Measurements from ENCODE around the gene CACNG3. TPM values are rescaled to one million over a fixed set of nuclear protein-coding genes. Genes with fewer than 3 reads are reported as not detected.
"Not testable (repeated sequence)": the region's sequence is repeated elsewhere in the genome, so short reads cannot be mapped to it uniquely, and the experiment has no call there.

Gene CACNG3
- total RNA-seq, 1 donor from 2014 or later: not detected

DNA sequence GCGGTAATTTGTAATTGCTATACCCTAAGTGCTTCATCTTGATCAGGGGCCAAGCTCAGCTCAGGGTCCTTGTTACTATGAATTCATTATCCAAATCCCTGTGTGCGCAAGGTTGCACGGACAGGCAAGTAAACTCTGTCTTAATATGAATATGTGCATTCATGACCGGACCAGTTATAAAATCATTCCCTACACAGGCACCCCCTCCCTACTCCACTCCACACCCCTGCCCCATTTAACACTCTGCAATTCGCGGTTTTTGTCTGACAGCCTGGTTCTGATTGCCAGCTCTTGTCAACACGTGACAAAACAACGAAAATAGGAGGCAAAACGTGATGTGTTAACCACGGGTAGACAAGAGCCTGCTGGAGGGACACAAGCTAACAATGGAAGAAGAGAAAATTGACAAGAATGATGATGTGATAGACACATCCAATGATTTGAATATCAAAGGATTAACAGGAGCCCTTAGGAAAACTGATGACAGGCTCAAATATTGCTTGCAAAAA lies 76.5 kb downstream of the CACNG3 start:
- FAIRE-seq (no peak), DNase-seq (ENCODE audit: low read depth) (no peak)
- TF ChIP-seq, protein P1, sequence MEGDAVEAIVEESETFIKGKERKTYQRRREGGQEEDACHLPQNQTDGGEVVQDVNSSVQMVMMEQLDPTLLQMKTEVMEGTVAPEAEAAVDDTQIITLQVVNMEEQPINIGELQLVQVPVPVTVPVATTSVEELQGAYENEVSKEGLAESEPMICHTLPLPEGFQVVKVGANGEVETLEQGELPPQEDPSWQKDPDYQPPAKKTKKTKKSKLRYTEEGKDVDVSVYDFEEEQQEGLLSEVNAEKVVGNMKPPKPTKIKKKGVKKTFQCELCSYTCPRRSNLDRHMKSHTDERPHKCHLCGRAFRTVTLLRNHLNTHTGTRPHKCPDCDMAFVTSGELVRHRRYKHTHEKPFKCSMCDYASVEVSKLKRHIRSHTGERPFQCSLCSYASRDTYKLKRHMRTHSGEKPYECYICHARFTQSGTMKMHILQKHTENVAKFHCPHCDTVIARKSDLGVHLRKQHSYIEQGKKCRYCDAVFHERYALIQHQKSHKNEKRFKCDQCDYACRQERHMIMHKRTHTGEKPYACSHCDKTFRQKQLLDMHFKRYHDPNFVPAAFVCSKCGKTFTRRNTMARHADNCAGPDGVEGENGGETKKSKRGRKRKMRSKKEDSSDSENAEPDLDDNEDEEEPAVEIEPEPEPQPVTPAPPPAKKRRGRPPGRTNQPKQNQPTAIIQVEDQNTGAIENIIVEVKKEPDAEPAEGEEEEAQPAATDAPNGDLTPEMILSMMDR (IDR thresholded peaks at IDR 0.05; ENCODE audit: insufficient read depth, low read length, severe bottlenecking): no peak
- Histone ChIP-seq H3K36me3 (ENCODE audit: control insufficient read depth, insufficient read depth, low read length) (no peaks in the 10 kb centered on the region), H3K4me3 (ENCODE audit: low read depth, low read length) (no peak overlapping the region), H3K27me3 (ENCODE audit: control insufficient read depth, insufficient read depth, low read length) (no peaks in the 10 kb centered on the region)

DNA sequence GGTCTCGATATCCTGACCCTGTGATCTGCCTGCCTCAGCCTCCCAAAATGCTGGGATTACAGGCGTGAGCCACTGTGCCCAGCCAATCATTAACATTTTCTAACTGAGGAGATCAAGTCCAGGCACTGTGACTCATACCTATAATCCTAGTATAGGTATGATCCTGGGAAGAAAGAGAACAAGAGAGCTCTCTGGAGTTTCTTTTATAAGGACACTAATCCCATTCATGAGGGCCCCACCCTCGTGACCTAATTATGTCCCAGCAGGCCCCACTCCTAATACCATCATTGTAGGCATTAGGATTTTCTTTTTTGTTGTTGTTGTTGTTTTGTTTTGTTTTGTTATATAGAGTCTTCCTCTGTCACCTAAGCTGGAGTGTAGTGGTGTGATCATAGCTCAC lies 80.4 kb downstream of the CACNG3 start:
- TF ChIP-seq, protein P1 (IDR thresholded peaks at IDR 0.05; ENCODE audit: insufficient read depth, low read length, severe bottlenecking): no peak
- no peaks in the 10 kb centered on the region for H3K27me3 ChIP-seq (ENCODE audit: control insufficient read depth, insufficient read depth, low read length)
- H3K36me3 ChIP-seq (ENCODE audit: control insufficient read depth, insufficient read depth, low read length): no peaks in the 10 kb centered on the region
- DNase-seq (ENCODE audit: low read depth) (no peak), FAIRE-seq (no peak)
- H3K4me3 ChIP-seq (ENCODE audit: low read depth, low read length): no peak overlapping the region

DNA sequence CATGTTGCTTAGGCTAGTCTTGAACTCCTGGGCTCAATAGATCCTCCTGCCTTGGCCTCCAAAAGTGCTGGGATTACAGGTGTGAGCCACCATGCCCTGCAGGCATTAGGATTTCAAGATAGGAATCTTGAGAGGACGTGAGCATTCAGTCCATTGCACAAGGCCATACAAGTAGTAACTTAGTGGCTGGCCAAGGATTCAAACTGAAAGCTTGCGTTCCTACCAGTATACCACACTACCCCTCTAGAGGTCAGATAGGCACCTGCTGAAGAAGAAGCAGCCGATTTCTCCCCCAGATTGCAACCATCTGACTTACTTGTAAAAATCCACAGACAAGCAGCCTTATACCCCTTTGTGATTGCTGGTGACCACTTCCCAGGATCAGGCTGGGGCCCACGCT lies 80.9 kb downstream of the CACNG3 start:
- no peak for FAIRE-seq
- H3K4me3 ChIP-seq (ENCODE audit: low read depth, low read length): no peak overlapping the region

DNA sequence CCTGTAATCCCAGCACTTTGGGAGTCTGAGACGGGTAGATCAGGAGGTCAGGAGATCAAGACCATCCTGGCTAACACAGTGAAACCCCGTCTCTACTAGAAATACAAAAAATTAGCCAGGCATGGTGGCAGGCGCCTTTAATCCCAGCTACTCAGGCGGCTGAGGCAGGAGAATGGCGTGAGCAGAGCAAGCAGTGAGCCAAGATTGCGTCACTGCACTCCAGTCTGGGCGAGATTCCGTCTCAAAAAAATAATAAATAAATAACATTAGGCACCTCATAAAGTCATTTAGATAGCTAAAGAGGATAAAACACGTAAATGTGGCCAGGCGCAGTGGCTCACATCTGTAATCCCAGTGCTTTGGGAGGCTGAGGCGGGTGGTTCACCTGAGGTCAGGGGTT lies 87.7 kb downstream of the CACNG3 start:
- not testable (repeated sequence) for DNase-seq (ENCODE audit: low read depth); H3K4me3 ChIP-seq (ENCODE audit: low read depth, low read length); H3K36me3 ChIP-seq (ENCODE audit: control insufficient read depth, insufficient read depth, low read length); H3K27me3 ChIP-seq (ENCODE audit: control insufficient read depth, insufficient read depth, low read length); FAIRE-seq

More for the DNA sequence above, 80.9 kb downstream of the CACNG3 start:
- no peaks in the 10 kb centered on the region for H3K36me3 ChIP-seq (ENCODE audit: control insufficient read depth, insufficient read depth, low read length)
- TF ChIP-seq, protein P1 (IDR thresholded peaks at IDR 0.05; ENCODE audit: insufficient read depth, low read length, severe bottlenecking): no peak
- DNase-seq (ENCODE audit: low read depth): no peak
- no peaks in the 10 kb centered on the region for H3K27me3 ChIP-seq (ENCODE audit: control insufficient read depth, insufficient read depth, low read length)

DNA sequence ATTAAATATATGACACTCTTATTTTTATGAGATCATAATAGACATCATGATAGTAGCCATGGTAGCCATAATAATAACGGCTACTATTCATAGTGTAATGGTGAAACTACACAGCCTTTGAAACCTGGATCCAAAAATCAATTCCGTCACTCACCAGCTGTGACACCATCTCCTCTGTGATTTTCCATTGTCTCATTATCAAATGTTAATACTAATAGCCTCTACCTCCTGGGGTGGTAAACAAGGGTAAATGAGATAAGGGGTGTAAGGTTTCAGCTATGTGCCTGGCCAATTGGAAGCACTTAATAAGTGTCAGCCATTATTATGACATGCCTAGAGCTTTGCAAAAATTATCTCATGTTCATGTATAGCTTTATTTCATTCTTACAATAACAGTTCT lies 88.6 kb downstream of the CACNG3 start:
- FAIRE-seq: no peak
- no peaks in the 10 kb centered on the region for H3K36me3 ChIP-seq (ENCODE audit: control insufficient read depth, insufficient read depth, low read length)
- TF ChIP-seq, protein P1 (IDR thresholded peaks at IDR 0.05; ENCODE audit: insufficient read depth, low read length, severe bottlenecking): no peak
- DNase-seq (ENCODE audit: low read depth): no peak
- H3K27me3 ChIP-seq (ENCODE audit: control insufficient read depth, insufficient read depth, low read length): no peaks in the 10 kb centered on the region
- no peak overlapping the region for H3K4me3 ChIP-seq (ENCODE audit: low read depth, low read length)

DNA sequence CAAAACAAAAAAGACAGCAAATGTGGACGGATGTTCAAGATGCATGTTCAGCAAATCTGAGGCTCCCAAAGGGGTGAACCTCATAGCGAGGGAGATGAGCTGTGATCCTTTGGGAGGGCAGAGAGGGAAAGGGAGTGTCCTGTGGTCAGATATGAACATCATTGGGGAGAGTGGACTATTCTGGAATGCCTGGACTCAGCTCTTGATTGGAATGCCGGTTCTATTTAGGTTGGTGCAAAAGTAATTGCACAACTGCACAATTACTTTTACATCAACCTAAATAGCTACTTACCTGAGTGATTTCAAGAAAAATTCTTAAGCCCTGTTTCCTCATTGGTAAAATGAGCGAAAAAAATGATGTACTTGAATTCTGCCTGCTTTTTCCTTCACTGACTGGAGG lies 89.6 kb downstream of the CACNG3 start:
- TF ChIP-seq, protein P1 (IDR thresholded peaks at IDR 0.05; ENCODE audit: insufficient read depth, low read length, severe bottlenecking): no peak
- no peak for DNase-seq (ENCODE audit: low read depth)
- H3K36me3 ChIP-seq (ENCODE audit: control insufficient read depth, insufficient read depth, low read length): no peaks in the 10 kb centered on the region
- no peaks in the 10 kb centered on the region for H3K27me3 ChIP-seq (ENCODE audit: control insufficient read depth, insufficient read depth, low read length)
- no peak overlapping the region for H3K4me3 ChIP-seq (ENCODE audit: low read depth, low read length)
- FAIRE-seq: no peak
